NT2/D1 (cell line): ENCODE measurements around the gene TAS2R60.

Source experiments
- SUZ12 ChIP-seq: IDR thresholded peaks from 2 replicates; pipeline ENCODE4 v1.6.1; 2011; ENCODE audit not compliant: insufficient read length, insufficient read depth; ENCODE audit errors: extremely low read depth
- YY1 ChIP-seq: IDR thresholded peaks from 2 replicates; pipeline ENCODE4 v1.6.1; 2011; ENCODE audit not compliant: insufficient read length, insufficient read depth
- ZNF274 ChIP-seq: IDR thresholded peaks from 2 replicates; pipeline ENCODE4 v1.6.1; 2011; ENCODE audit warnings: mild to moderate bottlenecking, low read depth, low read length

DNA sequence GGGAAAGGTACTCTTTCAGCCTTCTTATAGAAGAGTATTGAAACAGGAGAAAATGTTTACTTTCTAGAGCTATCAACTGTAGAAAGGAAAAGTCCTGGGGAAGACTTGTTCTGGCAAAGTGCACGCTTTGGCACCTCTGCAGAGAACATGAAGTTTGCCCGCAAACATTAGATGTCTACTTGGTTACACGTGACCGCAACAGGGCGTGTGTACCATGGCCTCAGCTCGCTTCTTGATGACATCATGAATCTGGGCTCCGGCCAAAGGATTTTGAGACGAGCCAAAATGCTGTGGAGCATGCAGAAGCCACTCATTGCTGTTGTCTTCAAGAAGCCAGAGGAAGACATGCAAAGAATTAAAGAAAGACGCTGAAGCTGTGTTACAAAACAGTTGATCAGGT lies 8.6 kb upstream of the TAS2R60 start:
- TF ChIP-seq SUZ12 (no peak), ZNF274 (no peak), YY1 (no peak)
